ENCODE results near the gene CEACAM16. TPM values are rescaled to one million over a fixed set of nuclear protein-coding genes. Genes with fewer than 3 reads are reported as not detected.
A peak's percentile ranks its signal among the peaks of the same experiment; 100 is the strongest.

The CEACAM16 gene
- total and polyA plus RNA-seq, 10 of the 15 experiments (the other 5 are each of a cell fraction or from before 2014, with no cell fraction given), result not detected

DNA sequence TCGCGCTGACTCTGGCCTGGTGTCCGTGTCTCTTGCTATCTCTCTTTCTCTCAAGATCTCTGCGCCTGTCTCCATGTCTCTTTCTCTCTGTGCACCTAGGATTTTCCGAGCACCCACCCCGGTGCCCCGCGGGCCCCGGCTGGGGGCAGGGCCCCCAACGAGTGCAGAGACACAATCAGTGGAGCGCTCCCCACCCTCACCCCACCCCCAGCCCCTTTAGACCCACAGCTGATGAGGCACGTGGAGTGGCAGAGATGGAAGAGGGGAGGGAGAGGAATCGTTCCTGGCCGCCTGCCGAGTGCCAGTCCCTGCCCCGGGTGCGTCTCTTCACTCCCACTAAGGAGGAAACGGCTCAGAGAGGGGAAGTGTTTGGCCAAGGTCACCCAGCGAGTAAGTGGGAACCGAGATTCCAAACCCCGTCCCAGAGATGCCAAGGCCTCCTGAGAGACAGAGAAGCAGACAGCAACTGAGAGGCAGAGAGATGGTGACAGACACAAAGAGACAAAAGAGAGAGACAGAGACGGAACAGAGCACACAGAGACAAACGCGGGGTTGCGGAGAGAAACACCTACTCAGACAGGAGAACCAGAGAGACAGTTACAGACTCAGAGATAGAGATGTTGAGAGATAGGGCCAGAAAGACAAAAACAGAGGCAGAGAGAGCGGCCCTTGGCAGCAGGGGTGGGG lies 48.9 kb downstream of the CEACAM16 start (continued):
- TF ChIP-seq PML (IDR thresholded peaks at IDR 0.05; ENCODE audit: low read length), result no peak
- TF ChIP-seq CHD1 (IDR thresholded peaks at IDR 0.05; ENCODE audit: low read depth, low read length), result no peak
- TF ChIP-seq DPF2 (IDR thresholded peaks at IDR 0.05), result no peak
- no peak for TF ChIP-seq TAF1 (IDR thresholded peaks at IDR 0.05; ENCODE audit: borderline replicate concordance, low read depth, low read length)
- TF ChIP-seq, protein P1, sequence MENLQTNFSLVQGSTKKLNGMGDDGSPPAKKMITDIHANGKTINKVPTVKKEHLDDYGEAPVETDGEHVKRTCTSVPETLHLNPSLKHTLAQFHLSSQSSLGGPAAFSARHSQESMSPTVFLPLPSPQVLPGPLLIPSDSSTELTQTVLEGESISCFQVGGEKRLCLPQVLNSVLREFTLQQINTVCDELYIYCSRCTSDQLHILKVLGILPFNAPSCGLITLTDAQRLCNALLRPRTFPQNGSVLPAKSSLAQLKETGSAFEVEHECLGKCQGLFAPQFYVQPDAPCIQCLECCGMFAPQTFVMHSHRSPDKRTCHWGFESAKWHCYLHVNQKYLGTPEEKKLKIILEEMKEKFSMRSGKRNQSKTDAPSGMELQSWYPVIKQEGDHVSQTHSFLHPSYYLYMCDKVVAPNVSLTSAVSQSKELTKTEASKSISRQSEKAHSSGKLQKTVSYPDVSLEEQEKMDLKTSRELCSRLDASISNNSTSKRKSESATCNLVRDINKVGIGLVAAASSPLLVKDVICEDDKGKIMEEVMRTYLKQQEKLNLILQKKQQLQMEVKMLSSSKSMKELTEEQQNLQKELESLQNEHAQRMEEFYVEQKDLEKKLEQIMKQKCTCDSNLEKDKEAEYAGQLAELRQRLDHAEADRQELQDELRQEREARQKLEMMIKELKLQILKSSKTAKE (IDR thresholded peaks at IDR 0.05; ENCODE audit: low read depth, poor library complexity, severe bottlenecking), result peak; percentile 32
- TF ChIP-seq, protein P2, sequence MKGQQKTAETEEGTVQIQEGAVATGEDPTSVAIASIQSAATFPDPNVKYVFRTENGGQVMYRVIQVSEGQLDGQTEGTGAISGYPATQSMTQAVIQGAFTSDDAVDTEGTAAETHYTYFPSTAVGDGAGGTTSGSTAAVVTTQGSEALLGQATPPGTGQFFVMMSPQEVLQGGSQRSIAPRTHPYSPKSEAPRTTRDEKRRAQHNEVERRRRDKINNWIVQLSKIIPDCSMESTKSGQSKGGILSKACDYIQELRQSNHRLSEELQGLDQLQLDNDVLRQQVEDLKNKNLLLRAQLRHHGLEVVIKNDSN (IDR thresholded peaks at IDR 0.05; ENCODE audit: borderline replicate concordance, extremely low read length, insufficient read depth, low read depth, low read length), result no peak
- no peak for TF ChIP-seq ZBED1 (IDR thresholded peaks at IDR 0.05; ENCODE audit: borderline replicate concordance)
- no peak for TF ChIP-seq YBX1 (IDR thresholded peaks at IDR 0.05)
- TF ChIP-seq, protein P3, sequence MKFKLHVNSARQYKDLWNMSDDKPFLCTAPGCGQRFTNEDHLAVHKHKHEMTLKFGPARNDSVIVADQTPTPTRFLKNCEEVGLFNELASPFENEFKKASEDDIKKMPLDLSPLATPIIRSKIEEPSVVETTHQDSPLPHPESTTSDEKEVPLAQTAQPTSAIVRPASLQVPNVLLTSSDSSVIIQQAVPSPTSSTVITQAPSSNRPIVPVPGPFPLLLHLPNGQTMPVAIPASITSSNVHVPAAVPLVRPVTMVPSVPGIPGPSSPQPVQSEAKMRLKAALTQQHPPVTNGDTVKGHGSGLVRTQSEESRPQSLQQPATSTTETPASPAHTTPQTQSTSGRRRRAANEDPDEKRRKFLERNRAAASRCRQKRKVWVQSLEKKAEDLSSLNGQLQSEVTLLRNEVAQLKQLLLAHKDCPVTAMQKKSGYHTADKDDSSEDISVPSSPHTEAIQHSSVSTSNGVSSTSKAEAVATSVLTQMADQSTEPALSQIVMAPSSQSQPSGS (IDR thresholded peaks at IDR 0.05; ENCODE audit: low read length), result no peak
- no peak for TF ChIP-seq CHD4 (IDR thresholded peaks at IDR 0.05)
- no peak for TF ChIP-seq JUNB (IDR thresholded peaks at IDR 0.05)
- TF ChIP-seq FOXK2 (IDR thresholded peaks at IDR 0.05), result no peak
- TF ChIP-seq SREBF1 (IDR thresholded peaks at IDR 0.05; ENCODE audit: low read length), result no peak
- no peak for TF ChIP-seq SMC3 (IDR thresholded peaks at IDR 0.05; ENCODE audit: borderline replicate concordance, low read length)
- no peak for TF ChIP-seq CBX3 (IDR thresholded peaks at IDR 0.05; ENCODE audit: borderline replicate concordance, low read depth)
- TF ChIP-seq ZSCAN29 (IDR thresholded peaks at IDR 0.05), result no peak
- TF ChIP-seq POLR2AphosphoS2 (IDR thresholded peaks at IDR 0.05; ENCODE audit: low read depth, low read length), result no peak
- no peak for TF ChIP-seq STAT1 (conservative IDR thresholded peaks at IDR 0.05)
- 0 out of 2 replicates have a peak, but pooled peaks have one; percentile 24 for TF ChIP-seq SMARCA5 (IDR thresholded peaks at IDR 0.05)
- no peak; the same call in 1 of the 2 replicates for TF ChIP-seq SIN3A (IDR thresholded peaks at IDR 0.05; ENCODE audit: low read depth, low read length)

All from GM12878 (cell line).